Measurements from ENCODE around the gene CDHR5. TPM values are rescaled to one million over a fixed set of nuclear protein-coding genes. Genes with fewer than 3 reads are reported as not detected.

Gene CDHR5
- total and polyA plus RNA-seq, 9 donors, result 0.07 to 2.3 (median 0.21) TPM; not detected in 5

DNA sequence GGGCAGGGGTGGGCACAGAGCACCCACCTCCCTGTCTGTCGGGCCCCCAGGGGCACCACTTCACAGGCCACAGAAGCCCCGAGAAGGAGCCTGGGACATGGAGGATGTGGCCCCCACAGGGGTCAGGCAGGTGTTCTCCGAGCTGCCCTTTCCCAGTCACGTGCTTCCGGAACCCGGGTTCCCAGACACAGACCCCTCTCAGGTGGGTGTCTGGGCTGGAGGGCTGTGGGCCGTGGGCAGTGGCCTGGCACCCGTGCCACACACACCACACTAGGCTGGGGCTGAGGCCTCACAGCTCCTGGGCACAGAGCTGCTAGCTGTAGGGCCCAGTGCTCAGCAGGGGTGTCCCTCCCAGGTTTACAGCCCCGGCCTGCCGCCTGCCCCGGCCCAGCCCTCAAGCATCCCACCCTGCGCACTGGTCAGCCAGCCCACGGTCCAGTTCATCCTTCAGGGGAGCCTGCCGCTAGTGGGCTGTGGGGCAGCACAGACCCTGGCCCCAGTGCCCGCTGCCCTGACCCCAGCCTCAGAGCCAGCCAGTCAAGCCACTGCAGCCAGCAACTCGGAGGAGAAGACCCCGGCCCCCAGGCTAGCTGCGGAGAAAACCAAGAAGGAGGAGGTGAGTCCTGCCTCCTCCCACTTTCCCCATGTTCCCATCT lies 14.5 kb downstream of the CDHR5 start:
- Histone ChIP-seq H3K27me3 (no peaks in the 10 kb centered on the region), H3K9me3 (no peaks in the 10 kb centered on the region), H3K27ac (no peak overlapping the region), H3K4me1 (ENCODE audit: insufficient read depth) (peaks cover 4% of the 10 kb centered on the region), H3K4me3 (no peak overlapping the region), H3K36me3 (no peaks in the 10 kb centered on the region)
- WGBS, 3 donors, result 90 to 92% (median 91%) methylated on average over 18 of the region's 18 CpGs
- intact Hi-C loops (cut with DNase I), result loop anchor here in 1 of 4 donors (10.0 kb wide), 1 partner anchor 65 kb away; no protein-coding TSS in a partner anchor
- peak in 2 of 5 donors; percentile 24 to 25 for DNase-seq
- TF ChIP-seq EP300 (IDR thresholded peaks at IDR 0.05) (no peak), POLR2A (IDR thresholded peaks at IDR 0.05) (no peak)
- TF ChIP-seq, protein P1, sequence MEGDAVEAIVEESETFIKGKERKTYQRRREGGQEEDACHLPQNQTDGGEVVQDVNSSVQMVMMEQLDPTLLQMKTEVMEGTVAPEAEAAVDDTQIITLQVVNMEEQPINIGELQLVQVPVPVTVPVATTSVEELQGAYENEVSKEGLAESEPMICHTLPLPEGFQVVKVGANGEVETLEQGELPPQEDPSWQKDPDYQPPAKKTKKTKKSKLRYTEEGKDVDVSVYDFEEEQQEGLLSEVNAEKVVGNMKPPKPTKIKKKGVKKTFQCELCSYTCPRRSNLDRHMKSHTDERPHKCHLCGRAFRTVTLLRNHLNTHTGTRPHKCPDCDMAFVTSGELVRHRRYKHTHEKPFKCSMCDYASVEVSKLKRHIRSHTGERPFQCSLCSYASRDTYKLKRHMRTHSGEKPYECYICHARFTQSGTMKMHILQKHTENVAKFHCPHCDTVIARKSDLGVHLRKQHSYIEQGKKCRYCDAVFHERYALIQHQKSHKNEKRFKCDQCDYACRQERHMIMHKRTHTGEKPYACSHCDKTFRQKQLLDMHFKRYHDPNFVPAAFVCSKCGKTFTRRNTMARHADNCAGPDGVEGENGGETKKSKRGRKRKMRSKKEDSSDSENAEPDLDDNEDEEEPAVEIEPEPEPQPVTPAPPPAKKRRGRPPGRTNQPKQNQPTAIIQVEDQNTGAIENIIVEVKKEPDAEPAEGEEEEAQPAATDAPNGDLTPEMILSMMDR (IDR thresholded peaks at IDR 0.05), result no peak

- H3K4me3 ChIP-seq, result no peak overlapping the region
- DNase-seq, result peak in 2 of 5 donors; percentile 24 to 41
- no peaks in the 10 kb centered on the region for H3K4me1 ChIP-seq (ENCODE audit: insufficient read depth)
- H3K36me3 ChIP-seq, result no peaks in the 10 kb centered on the region
- no peaks in the 10 kb centered on the region for H3K27me3 ChIP-seq
- WGBS, 3 donors, result 89 to 91% (median 89%) methylated on average over 24 to 28 of the region's 28 CpGs
- no peaks in the 10 kb centered on the region for H3K9me3 ChIP-seq
- TF ChIP-seq POLR2A (IDR thresholded peaks at IDR 0.05), result no peak
- no peak for TF ChIP-seq EP300 (IDR thresholded peaks at IDR 0.05)
- TF ChIP-seq, protein P1 (IDR thresholded peaks at IDR 0.05), result no peak
- intact Hi-C loops (cut with DNase I), result no loop called here
- H3K27ac ChIP-seq, result no peak overlapping the region
These were observed 15.4 kb downstream of the CDHR5 start for GRCh38 chr11:609341-609811.

DNA sequence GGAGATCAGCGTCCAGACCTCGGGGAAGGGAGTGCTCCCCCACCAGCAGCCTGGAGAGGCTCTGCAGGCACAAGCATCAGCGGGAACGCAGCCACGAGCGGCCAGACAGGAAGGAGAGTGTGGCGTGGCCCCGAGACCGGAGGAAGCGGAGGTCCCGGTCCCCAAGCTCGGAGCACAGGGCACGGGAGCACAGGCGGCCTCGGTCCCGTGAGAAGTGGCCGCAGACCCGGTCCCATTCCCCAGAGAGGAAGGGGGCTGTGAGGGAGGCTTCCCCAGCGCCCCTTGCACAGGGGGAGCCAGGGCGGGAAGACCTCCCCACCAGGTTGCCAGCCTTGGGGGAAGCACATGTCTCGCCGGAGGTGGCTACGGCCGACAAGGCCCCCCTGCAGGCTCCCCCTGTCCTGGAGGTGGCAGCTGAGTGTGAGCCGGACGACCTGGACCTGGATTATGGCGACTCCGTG lies 15.9 kb downstream of the CDHR5 start:
- no peaks in the 10 kb centered on the region for H3K27me3 ChIP-seq
- WGBS, 3 donors, result 85 to 91% (median 90%) methylated on average over 23 to 28 of the region's 28 CpGs
- no peaks in the 10 kb centered on the region for H3K4me1 ChIP-seq (ENCODE audit: insufficient read depth)
- DNase-seq, result peak in 3 of 5 donors; percentile 22 to 47 (median 34)
- H3K36me3 ChIP-seq, result no peaks in the 10 kb centered on the region
- H3K4me3 ChIP-seq, result no peak overlapping the region
- TF ChIP-seq POLR2A (IDR thresholded peaks at IDR 0.05) (no peak), EP300 (IDR thresholded peaks at IDR 0.05) (no peak)
- TF ChIP-seq, protein P1 (IDR thresholded peaks at IDR 0.05), result no peak
- H3K9me3 ChIP-seq, result no peaks in the 10 kb centered on the region
- no peak overlapping the region for H3K27ac ChIP-seq
- intact Hi-C loops (cut with DNase I), result no loop called here

GRCh38 chr11:607971-608659 lies 16.6 kb downstream of the CDHR5 start:
- WGBS, 3 donors, result 75 to 82% (median 80%) methylated on average over 44 to 45 of the region's 45 CpGs
- Histone ChIP-seq H3K4me1 (ENCODE audit: insufficient read depth) (no peaks in the 10 kb centered on the region), H3K4me3 (no peak overlapping the region), H3K27ac (no peak overlapping the region), H3K36me3 (no peaks in the 10 kb centered on the region), H3K27me3 (no peaks in the 10 kb centered on the region), H3K9me3 (no peaks in the 10 kb centered on the region)
- peak in 2 of 5 donors; percentile 26 to 30 for DNase-seq
- TF ChIP-seq EP300 (IDR thresholded peaks at IDR 0.05) (no peak), POLR2A (IDR thresholded peaks at IDR 0.05) (no peak)
- TF ChIP-seq, protein P1 (IDR thresholded peaks at IDR 0.05), result no peak
- intact Hi-C loops (cut with DNase I), result no loop called here

All from ovary (tissue), 9 donors.